Upper lobe of right lung (tissue), 1 donor: Measurements from ENCODE around the gene IL4R. TPM values are rescaled to one million over a fixed set of nuclear protein-coding genes. Genes with fewer than 3 reads are reported as not detected.
A peak's percentile ranks its signal among the peaks of the same experiment; 100 is the strongest.

Experiments
- ATAC-seq: fragments of 200-7000 bp; cut with Tn5 transposase; one replicate; pipeline ENCODE4 v1.9.1; 2020; ENCODE audit warnings: mild to moderate bottlenecking, moderate library complexity
- DNase-seq: peaks from one replicate; pipeline ENCODE4 v3.0.0-alpha.2; 2020
- H3K27ac ChIP-seq: fragments of 200-600 bp; one replicate; pipeline ENCODE4 v1.8.0; 2022
- H3K27me3 ChIP-seq: fragments of 200-600 bp; one replicate; pipeline ENCODE4 v1.8.0; 2022; ENCODE audit warnings: mild to moderate bottlenecking
- H3K36me3 ChIP-seq: fragments of 200-600 bp; one replicate; pipeline ENCODE4 v1.8.0; 2022
- H3K4me1 ChIP-seq: fragments of 200-600 bp; one replicate; pipeline ENCODE4 v1.8.0; 2022
- H3K4me3 ChIP-seq: fragments of 200-600 bp; one replicate; pipeline ENCODE4 v1.8.0; 2022; ENCODE audit warnings: mild to moderate bottlenecking
- H3K9me3 ChIP-seq: fragments of 200-600 bp; one replicate; pipeline ENCODE4 v1.8.0; 2022
- CTCF ChIP-seq: fragments of 200-600 bp; IDR thresholded peaks from one replicate; pipeline ENCODE4 v1.8.0; 2022; ENCODE audit warnings: antibody characterized with exemption
- intact Hi-C: fragments of 100-400 bp; cut with DNase I; formaldehyde crosslinking; loops from one replicate; pipeline ENCODE4 v1.11.0; 2022
- total RNA-seq: library from RNA; stranded (reverse); fragmentation: NEBNext Ultra II Directional; extraction: Animal tissue kit (Norgen Biotek cat#: 25700); gene quantifications from one replicate; pipeline ENCODE4 v1.2.1, GENCODE V29; 2021
- donor health status: DM: no; HTN: yes; CAD: no; lungs with severe emphysema.

IL4R gene
- total RNA-seq, 1 donor from 2014 or later = 153 TPM

- intact Hi-C loops = loop anchor here (10.0 kb wide), 1 partner anchor 128 kb away; no protein-coding TSS in a partner anchor
- peaks cover 63% of the 10 kb centered on the region for H3K36me3 ChIP-seq
- H3K9me3 ChIP-seq = no peaks in the 10 kb centered on the region
- no peaks in the 10 kb centered on the region for H3K27me3 ChIP-seq
- no peak overlapping the region for H3K4me3 ChIP-seq
- no peak overlapping the region for H3K27ac ChIP-seq
- TF ChIP-seq CTCF = no peak
- ATAC-seq = no peak
- peak; percentile 62 for DNase-seq
- H3K4me1 ChIP-seq = peaks cover 22% of the 10 kb centered on the region
Observed at GRCh38 chr16:27362570-27363245, 48.9 kb downstream of the IL4R start.

GRCh38 chr16:27363246-27363632, 49.5 kb downstream of the IL4R start:
- intact Hi-C loops = loop anchor here (10.0 kb wide), 1 partner anchor 128 kb away; no protein-coding TSS in a partner anchor
- DNase-seq = no peak
- peaks cover 27% of the 10 kb centered on the region for H3K4me1 ChIP-seq
- no peak for ATAC-seq
- peaks cover 58% of the 10 kb centered on the region for H3K36me3 ChIP-seq
- no peak overlapping the region for H3K4me3 ChIP-seq
- no peaks in the 10 kb centered on the region for H3K9me3 ChIP-seq
- no peaks in the 10 kb centered on the region for H3K27me3 ChIP-seq
- no peak for TF ChIP-seq CTCF
- no peak overlapping the region for H3K27ac ChIP-seq

- Histone ChIP-seq H3K36me3 (peaks cover 52% of the 10 kb centered on the region), H3K27me3 (no peaks in the 10 kb centered on the region), H3K9me3 (no peaks in the 10 kb centered on the region), H3K4me1 (peaks cover 28% of the 10 kb centered on the region), H3K27ac (no peak overlapping the region), H3K4me3 (no peak overlapping the region)
- intact Hi-C loops = loop anchor here (10.0 kb wide), 1 partner anchor 129 kb away; no protein-coding TSS in a partner anchor
- no peak for TF ChIP-seq CTCF
- peak; percentile 73 for DNase-seq
- peak; percentile 13 for ATAC-seq
Observed at GRCh38 chr16:27363797-27364196, 50.0 kb downstream of the IL4R start.

GRCh38 chr16:27364493-27365141, 50.8 kb downstream of the IL4R start:
- Histone ChIP-seq H3K27me3 (no peaks in the 10 kb centered on the region), H3K27ac (no peak overlapping the region), H3K36me3 (peaks cover 44% of the 10 kb centered on the region), H3K4me3 (no peak overlapping the region), H3K9me3 (no peaks in the 10 kb centered on the region), H3K4me1 (peaks cover 26% of the 10 kb centered on the region)
- peak; percentile 67 for DNase-seq
- TF ChIP-seq CTCF = no peak
- intact Hi-C loops = loop anchor here (10.0 kb wide), 1 partner anchor 130 kb away; no protein-coding TSS in a partner anchor
- peak; percentile 67 for ATAC-seq

- no peaks in the 10 kb centered on the region for H3K9me3 ChIP-seq
- no peaks in the 10 kb centered on the region for H3K27me3 ChIP-seq
- DNase-seq (no peak), ATAC-seq (no peak)
- H3K4me3 ChIP-seq = no peak overlapping the region
- no peak for TF ChIP-seq CTCF
- H3K27ac ChIP-seq = no peak overlapping the region
- H3K4me1 ChIP-seq = peaks cover 26% of the 10 kb centered on the region
- peaks cover 40% of the 10 kb centered on the region for H3K36me3 ChIP-seq
- intact Hi-C loops = loop anchor here (10.0 kb wide), 1 partner anchor 131 kb away; no protein-coding TSS in a partner anchor
Observed at GRCh38 chr16:27365142-27366089, 51.6 kb downstream of the IL4R start.
